GM19025 (cell line): ENCODE data around the gene CDCA8.
"Not testable (repeated sequence)": the region's sequence is repeated elsewhere in the genome, so short reads cannot be mapped to it uniquely, and the experiment has no call there.

Experiments
- ATAC-seq: cut with Tn5 transposase; IDR thresholded peaks from one replicate; pipeline ENCODE4 v1.9.1; 2021; ENCODE audit warnings: mild to moderate bottlenecking, low read depth, moderate library complexity; ENCODE audit not compliant: unreplicated experiment

CDCA8 gene

GRCh38 chr1:37672136-37672870 is 20.0 kb upstream of the CDCA8 start:
- no peak for ATAC-seq

- ATAC-seq = no peak
Measured at GRCh38 chr1:37673920-37674319, 18.4 kb upstream of the CDCA8 start.

DNA sequence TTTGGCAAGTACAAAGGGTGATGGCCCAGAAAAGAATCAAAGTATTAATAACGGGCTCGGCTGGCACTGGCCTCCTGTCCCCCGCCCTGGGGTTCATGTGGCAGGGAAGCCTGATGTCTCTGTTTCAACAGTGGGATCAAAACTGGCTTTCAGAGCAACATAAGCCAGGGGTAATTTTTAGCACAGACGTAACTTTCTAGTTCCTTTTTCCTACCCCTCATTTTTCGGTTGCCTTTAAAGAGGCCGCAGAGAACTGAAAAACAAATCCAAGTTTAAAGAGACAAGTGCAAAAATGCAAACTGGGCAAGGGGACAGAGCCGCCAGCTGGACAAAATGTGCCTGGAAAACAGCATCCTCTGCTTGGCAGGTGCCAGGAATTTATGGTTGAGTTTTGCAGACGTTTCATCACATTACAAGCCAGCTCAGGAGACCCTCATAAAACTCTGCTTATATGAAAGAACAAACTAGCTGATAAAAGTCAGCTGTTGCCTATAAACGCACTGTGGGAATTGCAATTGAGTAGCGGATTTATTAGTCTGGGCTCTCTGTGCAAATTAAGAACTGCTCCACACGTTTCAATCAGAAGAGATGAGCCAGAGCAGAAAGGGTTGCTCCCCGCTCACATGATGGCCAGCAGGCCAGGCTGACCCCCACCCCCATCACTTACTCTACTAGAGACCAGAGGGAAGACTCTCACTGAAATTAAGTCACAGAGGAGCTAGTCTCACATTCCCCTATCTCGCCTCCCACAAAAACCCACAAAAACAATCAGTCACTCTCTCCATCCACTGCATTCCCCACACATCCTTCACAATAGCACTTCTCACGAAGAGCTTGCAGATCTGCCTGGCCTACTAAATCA is 15.8 kb upstream of the CDCA8 start:
- no peak for ATAC-seq

- no peak for ATAC-seq
Measured at GRCh38 chr1:37677143-37677439, 15.2 kb upstream of the CDCA8 start.

- no peak for ATAC-seq
Measured at GRCh38 chr1:37677808-37678207, 14.5 kb upstream of the CDCA8 start.

DNA sequence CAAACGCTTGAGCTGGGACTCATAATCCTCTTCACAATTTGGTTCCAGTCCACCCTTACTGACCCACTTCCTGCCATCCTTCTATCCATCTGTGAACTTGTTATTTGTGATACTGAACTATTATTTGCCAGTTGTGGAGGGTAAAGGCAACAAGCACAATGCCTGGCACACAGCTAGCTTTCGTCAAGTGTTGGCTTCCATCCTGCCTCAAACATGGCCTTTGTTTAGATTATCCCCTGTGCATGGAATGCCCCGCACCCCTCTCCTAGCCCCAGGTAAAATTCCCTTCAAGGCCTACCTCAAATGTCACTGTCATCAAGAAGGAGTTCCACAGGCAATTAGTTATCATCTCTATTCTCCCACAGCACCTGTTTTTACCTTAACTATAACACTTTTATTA is 11.4 kb upstream of the CDCA8 start:
- no peak for ATAC-seq

- no peak for ATAC-seq
Measured at GRCh38 chr1:37682334-37682987, 9.9 kb upstream of the CDCA8 start.

GRCh38 chr1:37684182-37684581 is 8.1 kb upstream of the CDCA8 start:
- not testable (repeated sequence) for ATAC-seq

DNA sequence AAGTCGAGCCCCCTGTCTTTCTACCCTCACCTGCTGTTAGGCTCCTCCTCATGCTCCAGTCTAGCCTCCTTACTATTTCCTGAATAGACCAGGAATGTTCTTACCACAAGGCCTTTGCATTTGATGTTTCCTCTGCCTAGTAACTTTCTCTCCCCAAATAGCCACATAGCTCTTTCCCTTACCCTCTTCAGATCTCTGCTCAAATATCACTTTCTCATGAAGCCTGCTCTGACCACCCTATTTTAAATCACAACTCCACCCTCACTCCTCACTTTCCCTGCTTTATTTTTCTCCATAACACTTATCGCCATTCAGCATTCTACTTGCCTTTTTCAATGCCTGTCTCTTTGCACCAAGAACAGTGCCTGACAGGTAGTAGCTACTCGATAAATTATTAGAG is 6.6 kb upstream of the CDCA8 start:
- no peak for ATAC-seq

GRCh38 chr1:37687764-37688163 is 4.6 kb upstream of the CDCA8 start:
- ATAC-seq = not testable (repeated sequence)

GRCh38 chr1:37688926-37689325 is 3.4 kb upstream of the CDCA8 start:
- no peak for ATAC-seq

DNA sequence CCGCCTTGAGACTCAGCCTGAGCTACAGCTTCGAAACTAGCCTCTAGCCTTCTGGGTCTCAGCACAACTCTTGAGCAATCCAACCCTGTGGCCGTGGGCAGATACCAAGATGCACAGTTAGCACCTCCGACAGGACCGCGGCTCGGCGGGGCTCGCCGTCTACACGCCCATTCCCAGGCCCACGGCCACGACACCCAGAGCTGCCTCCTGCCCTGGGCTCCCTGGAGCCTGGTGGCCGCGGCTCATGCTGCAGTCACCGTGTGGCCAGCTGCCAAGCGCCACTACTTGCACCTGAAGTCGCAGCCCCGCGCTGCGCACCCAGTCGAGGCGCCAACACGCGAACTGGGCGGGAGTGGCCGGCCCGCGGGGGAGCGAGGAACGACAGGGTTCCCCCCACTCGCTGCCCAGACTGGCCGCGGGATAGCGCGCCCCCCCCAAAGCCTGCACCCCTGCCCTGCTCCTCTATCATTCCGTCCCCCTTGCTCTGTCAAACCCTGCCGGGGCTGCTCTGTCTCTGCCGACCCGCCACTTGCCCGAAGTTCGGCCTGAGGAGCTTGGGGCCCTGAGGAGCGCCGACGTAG is 729 bp upstream of the CDCA8 start:
- no peak for ATAC-seq

GRCh38 chr1:37692834-37693175 is 489 bp downstream of the CDCA8 start:
- ATAC-seq = no peak

DNA sequence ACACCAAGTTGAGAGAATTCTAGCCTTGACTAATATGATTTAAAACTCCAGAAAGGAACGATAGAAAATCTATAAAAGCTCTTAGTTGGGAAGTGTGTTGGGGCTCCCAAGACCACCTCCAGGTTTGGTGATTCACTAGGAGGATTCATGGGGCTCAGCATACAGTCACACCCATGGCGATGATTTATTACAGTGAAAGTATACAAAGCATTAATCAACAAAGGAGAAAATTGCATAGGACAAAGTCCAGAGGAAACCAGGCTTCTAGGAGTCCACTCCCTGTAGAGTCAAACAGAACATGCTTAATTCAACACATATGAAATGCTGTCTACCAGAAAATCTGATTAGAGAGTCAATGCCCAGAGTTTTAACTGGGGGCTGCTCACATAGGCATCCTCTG is 4.8 kb downstream of the CDCA8 start:
- ATAC-seq = no peak

GRCh38 chr1:37697737-37698136 is 5.4 kb downstream of the CDCA8 start:
- no peak for ATAC-seq

DNA sequence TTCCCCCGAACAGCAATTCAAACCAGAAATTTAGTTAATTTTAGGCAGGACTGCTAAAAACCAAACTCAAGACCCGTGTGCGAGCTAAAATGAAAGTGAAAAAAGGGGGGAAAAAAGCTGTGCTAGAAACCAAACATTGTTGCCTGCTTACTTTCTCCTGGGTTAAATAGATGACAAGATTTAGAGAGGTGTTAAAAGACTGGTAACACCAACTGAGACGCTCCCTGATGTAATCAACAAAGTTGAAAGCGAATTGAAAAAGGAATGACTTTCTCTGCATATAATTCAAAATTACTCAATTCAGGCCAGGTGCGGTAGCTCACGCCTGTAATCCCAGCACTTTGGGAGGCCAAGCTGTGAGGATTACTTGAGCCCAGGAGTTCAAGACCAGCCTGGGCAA is 6.8 kb downstream of the CDCA8 start:
- no peak for ATAC-seq

GRCh38 chr1:37701051-37701450 is 8.7 kb downstream of the CDCA8 start:
- no peak for ATAC-seq

DNA sequence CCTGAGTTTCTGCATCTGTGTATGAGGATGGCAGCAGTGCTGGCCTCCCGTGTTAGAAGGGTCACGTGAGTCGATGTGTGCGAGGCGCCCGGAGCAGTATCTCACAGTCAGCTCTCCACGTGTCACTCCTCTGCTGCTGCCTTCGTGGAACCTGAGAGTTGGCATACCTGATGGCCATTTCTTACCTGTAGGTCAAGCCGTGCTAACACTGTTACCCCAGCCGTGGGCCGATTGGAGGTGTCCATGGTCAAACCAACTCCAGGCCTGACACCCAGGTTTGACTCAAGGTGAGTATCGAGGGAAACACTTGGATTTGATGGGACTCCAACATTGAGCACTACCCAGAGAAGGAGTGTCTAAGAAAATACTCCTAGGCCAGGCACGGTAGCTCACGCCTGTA is 10.7 kb downstream of the CDCA8 start:
- ATAC-seq = no peak

DNA sequence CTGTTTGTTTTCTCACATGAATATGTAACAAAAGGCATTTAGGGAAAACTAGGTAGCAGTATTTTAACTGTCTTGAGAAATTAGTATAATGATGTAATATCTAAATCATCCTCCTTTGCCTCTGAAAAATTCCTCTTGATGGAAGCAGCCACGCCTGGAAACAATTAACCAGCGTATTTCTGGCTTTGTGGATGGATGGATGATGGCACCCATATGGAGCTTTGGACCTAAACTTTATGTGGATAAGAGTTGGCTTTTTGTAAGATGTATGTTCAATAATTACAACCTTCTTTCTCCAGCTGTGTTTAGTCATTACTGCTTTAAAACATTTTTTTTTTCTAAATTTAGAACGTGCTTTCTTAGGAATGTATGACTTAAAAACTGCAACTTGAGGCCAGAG is 12.7 kb downstream of the CDCA8 start:
- no peak for ATAC-seq

DNA sequence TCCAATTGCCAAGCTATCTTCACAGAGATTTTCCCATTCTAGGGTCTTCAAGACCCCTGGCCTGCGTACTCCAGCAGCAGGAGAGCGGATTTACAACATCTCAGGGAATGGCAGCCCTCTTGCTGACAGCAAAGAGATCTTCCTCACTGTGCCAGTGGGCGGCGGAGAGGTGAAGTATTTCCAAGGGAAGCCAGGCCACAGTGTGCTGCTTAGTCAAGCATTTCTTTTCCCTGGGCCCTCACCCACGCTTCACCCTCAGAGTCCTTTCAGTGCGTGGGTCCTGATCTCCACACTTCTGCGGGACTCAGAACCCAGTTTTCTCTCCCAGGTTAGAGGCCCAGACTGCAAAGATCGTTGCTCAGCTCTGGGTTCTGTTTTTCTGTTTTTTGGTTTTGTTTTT is 13.1 kb downstream of the CDCA8 start:
- ATAC-seq = no peak

GRCh38 chr1:37708471-37708870 is 16.2 kb downstream of the CDCA8 start:
- ATAC-seq = no peak
